Activated CD4-positive, alpha-beta T cell treated with anti-CD3 and anti-CD28 coated beads for 36 hours (primary cell): ENCODE measurements around the gene ATG3. TPM values are rescaled to one million over a fixed set of nuclear protein-coding genes. Genes with fewer than 3 reads are reported as not detected.

Experiments
- ATAC-seq: fragments of 200-7000 bp; cut with Tn5 transposase; one replicate; pipeline ENCODE4 v1.10.0; 2021; ENCODE audit warnings: mild to moderate bottlenecking, moderate library complexity
- CTCF ChIA-PET: fragments of 350-600 bp; sonication (Branson Sonifier 250); formaldehyde crosslinking; loops from one replicate; lab custom pipeline; 2021; ENCODE audit warnings: antibody characterized with exemption; lab: Charles Lee
- POLR2A ChIA-PET: fragments of 350-600 bp; sonication (Branson Sonifier 250); formaldehyde crosslinking; loops from one replicate; lab custom pipeline; 2021; ENCODE audit warnings: antibody characterized with exemption, inconsistent platforms; lab: Charles Lee
- DNase-seq: peaks from one replicate; pipeline ENCODE4 v3.0.0-alpha.2; 2020
- H3K27ac Mint-ChIP-seq: one replicate; pipeline ENCODE4 v1.8.0; 2021; ENCODE audit warnings: mixed read lengths
- H3K27me3 Mint-ChIP-seq: one replicate; pipeline ENCODE4 v1.8.0; 2021; ENCODE audit warnings: mixed read lengths
- H3K36me3 Mint-ChIP-seq: one replicate; pipeline ENCODE4 v1.8.0; 2021; ENCODE audit warnings: low read depth, mixed read lengths
- H3K4me1 Mint-ChIP-seq: one replicate; pipeline ENCODE4 v1.8.0; 2021; ENCODE audit warnings: mixed read lengths
- H3K4me3 Mint-ChIP-seq: one replicate; pipeline ENCODE4 v1.8.0; 2021; ENCODE audit warnings: mild to moderate bottlenecking, moderate library complexity, mixed read lengths
- H3K9me3 Mint-ChIP-seq: one replicate; pipeline ENCODE4 v1.8.0; 2021; ENCODE audit warnings: low read depth, mixed read lengths
- intact Hi-C, 2 experiments: fragments of 100-400 bp; cut with DNase I in 1 of 2; cut with micrococcal nuclease in 1 of 2; formaldehyde crosslinking; loops; one replicate each; pipeline versions ENCODE4 v1.14.2 to v1.15.1; 2022 to 2024; cut with DNase I, micrococcal nuclease
- total RNA-seq, 2 experiments: library from RNA; stranded (reverse); gene quantifications; one replicate each; pipeline ENCODE4 v1.2.3, GENCODE V29; 2021

The ATG3 gene
- total RNA-seq = 10 to 100 TPM; 54.9 to 71.0 TPM

DNA sequence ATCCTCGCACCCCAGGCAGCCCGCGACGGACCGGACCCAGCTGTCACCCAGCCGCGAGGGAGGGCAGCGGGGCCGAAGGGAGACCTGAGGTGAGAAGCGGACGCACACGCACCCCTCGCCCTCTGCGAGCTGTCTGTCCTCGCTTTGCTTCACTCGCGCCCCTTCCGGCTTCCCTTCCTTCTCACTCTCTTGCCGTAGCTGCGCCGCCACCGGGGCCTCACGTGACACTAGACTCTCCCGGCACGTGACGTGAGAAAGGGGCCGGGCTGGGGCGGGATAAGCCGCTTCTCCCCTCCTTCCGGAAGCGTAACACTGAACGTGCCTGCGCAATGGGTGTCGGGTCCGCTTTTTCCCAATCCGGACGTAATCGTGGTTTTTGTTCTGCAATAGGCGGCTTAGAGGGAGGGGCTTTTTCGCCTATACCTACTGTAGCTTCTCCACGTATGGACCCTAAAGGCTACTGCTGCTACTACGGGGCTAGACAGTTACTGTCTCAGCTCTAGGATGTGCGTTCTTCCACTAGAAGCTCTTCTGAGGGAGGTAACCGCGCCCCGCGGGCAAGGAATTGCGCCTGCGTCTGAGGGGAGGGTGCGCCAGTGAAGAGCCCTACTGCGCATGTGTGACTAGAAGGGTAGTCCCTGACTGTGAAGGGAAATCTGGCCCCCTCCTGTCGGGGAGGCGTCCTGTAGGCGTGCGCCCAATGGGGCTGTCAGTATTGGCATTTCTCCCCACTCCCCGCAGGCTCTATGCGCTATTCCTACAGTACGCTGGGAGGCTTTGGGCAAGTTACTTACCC lies at the start of gene ATG3, which contains the start of gene SLC35A5:
ATG3 (minus strand) TSS at position 229 of the 796 bp plus-strand sequence. CDS start 434 bp downstream, outside the sequence.
SLC35A5 (plus strand) TSS at position 312 of the 796 bp plus-strand sequence. CDS start 1,359 bp downstream, outside the sequence.
- peak within 1 kb of the TSS; percentile 98 for H3K27ac Mint-ChIP-seq
- ChIA-PET POLR2A (interaction anchor here (0.6 to 1.2 kb wide), 5 partner anchors 14 to 457 kb away, joined by 3 to 7 read pairs (median 3); partner anchors contain the start of gene CD200), CTCF (interaction anchor here (0.6 to 1.4 kb wide), 8 partner anchors 10 to 417 kb away, joined by 3 to 4 read pairs (median 3); no protein-coding TSS in a partner anchor)
- ATAC-seq = peak; percentile 81
- peaks cover 35% of the 10 kb centered on the region for H3K4me1 Mint-ChIP-seq
- no peaks in the 10 kb centered on the region for H3K27me3 Mint-ChIP-seq
- H3K9me3 Mint-ChIP-seq = no peaks in the 10 kb centered on the region
- peak within 1 kb of the TSS; percentile 97 for H3K4me3 Mint-ChIP-seq
- intact Hi-C loops = loop anchor here (1.0 to 5.0 kb wide), 11 partner anchors 41 to 1185 kb away; partner anchors contain the start of genes GTPBP8 (in 2 of the 2), ATP6V1A (in 1 of the 2), CD200R1 (in 1 of the 2) and NAA50 (in 1 of the 2)
- peaks cover 18% of the 10 kb centered on the region for H3K36me3 Mint-ChIP-seq
- peak; percentile 99 for DNase-seq

DNA sequence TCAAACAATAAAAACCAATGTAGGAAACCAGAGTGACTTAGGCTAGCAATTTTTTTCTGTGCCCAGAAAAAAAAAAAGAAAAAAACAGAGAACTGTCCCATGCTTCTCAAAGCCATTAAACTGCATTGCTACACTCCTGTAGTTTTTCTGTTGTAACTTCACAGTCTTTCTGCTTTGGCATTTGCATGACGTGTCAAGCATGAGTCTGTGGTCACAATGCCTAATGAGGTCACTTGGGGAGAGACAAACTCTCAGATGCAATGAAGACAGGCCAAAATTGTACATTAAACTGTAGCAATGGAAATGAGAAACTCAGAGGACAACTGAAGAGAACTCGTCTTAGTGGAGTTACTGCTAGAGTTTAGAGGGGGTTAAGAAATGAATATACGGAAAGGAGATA lies 48.4 kb upstream of the ATG3 start:
- ChIA-PET POLR2A (no interaction called here), CTCF (no interaction called here)
- Mint-ChIP-seq H3K36me3 (no peaks in the 10 kb centered on the region), H3K4me1 (peaks cover 5% of the 10 kb centered on the region), H3K9me3 (no peaks in the 10 kb centered on the region), H3K27me3 (no peaks in the 10 kb centered on the region), H3K4me3 (no peak overlapping the region), H3K27ac (no peak overlapping the region)
- intact Hi-C loops = no loop called here
- no peak for ATAC-seq
- DNase-seq = no peak

DNA sequence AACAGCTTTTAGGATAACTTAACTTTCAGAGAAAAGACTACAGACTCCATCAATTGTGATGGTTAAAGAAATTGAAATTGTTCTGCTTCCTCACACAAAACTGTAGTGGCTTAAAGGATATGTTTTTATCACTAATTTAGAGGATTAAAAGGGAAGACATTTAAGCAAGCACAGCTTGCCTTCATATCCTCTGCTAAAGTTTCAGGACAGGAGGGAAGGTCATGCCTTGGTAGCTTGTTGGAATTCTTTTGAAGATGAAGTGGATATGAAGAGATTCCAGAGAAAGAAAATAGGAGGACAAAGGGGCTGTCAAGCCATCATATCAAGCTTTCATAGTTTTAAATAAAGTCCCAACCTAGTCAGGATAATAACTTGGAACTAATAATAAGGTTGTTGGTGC lies 46.1 kb upstream of the ATG3 start:
- intact Hi-C loops = no loop called here
- Mint-ChIP-seq H3K4me3 (no peak overlapping the region), H3K27ac (no peak overlapping the region), H3K36me3 (no peaks in the 10 kb centered on the region), H3K4me1 (peaks cover 10% of the 10 kb centered on the region), H3K9me3 (no peaks in the 10 kb centered on the region), H3K27me3 (no peaks in the 10 kb centered on the region)
- POLR2A ChIA-PET = no interaction called here
- ATAC-seq = no peak
- DNase-seq = no peak
- CTCF ChIA-PET = interaction anchor here (1.5 to 2.1 kb wide), 3 partner anchors 8 to 11 kb away, joined by 5 to 10 read pairs (median 6); no protein-coding TSS in a partner anchor

DNA sequence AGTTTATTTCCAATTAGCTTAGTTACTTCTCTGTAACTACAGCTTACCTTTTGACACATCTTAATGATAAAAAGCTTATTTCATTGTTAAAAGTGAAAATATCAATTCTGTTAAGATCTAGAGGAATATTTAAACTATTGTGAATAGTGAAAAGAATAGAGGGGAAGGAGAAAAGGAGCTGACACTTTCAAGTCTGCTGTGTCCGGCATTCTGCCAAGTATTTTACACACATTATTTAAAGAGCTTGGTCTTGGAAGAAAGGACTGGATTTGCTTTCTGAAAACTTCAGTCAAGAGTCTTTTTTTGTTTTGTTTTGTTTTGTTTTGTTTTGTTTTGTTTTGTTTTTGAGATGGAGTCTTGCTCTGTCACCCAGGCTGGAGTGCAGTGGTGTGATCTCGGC lies 44.3 kb upstream of the ATG3 start:
- H3K4me1 Mint-ChIP-seq = peaks cover 25% of the 10 kb centered on the region
- intact Hi-C loops = no loop called here
- H3K4me3 Mint-ChIP-seq = no peak overlapping the region
- H3K27ac Mint-ChIP-seq = no peak overlapping the region
- DNase-seq = no peak
- H3K27me3 Mint-ChIP-seq = no peaks in the 10 kb centered on the region
- ChIA-PET CTCF (interaction anchor here (1.4 to 2.8 kb wide), 2 partner anchors 11 to 24 kb away, joined by 3 to 12 read pairs; no protein-coding TSS in a partner anchor), POLR2A (no interaction called here)
- H3K9me3 Mint-ChIP-seq = no peaks in the 10 kb centered on the region
- H3K36me3 Mint-ChIP-seq = no peaks in the 10 kb centered on the region
- ATAC-seq = no peak

DNA sequence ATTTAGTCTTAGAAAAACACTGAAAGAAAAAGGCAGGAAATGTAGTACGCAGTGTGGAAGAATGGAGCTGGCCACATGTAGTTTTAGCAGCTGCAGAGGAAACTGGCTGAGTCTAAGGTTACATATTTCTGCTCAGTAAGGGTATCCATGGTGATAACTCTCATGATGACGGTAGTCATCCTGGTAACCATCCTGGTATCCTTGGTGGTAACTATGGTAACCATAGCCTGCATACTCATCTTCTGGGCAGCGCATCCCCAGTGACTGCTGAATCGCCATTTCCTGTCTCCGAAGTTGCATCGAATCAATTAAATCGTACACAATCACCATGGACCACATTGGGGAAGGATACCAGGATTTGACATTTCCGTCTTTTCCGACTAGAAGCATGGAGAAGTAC lies 43.5 kb upstream of the ATG3 start:
- intact Hi-C loops = no loop called here
- ChIA-PET CTCF (interaction anchor here (1.4 to 2.8 kb wide), 2 partner anchors 11 to 23 kb away, joined by 3 to 12 read pairs; no protein-coding TSS in a partner anchor), POLR2A (no interaction called here)
- peaks cover 25% of the 10 kb centered on the region for H3K4me1 Mint-ChIP-seq
- no peak overlapping the region for H3K27ac Mint-ChIP-seq
- ATAC-seq (peak; percentile 75), DNase-seq (peak; percentile 14)
- no peaks in the 10 kb centered on the region for H3K27me3 Mint-ChIP-seq
- H3K9me3 Mint-ChIP-seq = no peaks in the 10 kb centered on the region
- H3K36me3 Mint-ChIP-seq = no peaks in the 10 kb centered on the region
- no peak overlapping the region for H3K4me3 Mint-ChIP-seq

DNA sequence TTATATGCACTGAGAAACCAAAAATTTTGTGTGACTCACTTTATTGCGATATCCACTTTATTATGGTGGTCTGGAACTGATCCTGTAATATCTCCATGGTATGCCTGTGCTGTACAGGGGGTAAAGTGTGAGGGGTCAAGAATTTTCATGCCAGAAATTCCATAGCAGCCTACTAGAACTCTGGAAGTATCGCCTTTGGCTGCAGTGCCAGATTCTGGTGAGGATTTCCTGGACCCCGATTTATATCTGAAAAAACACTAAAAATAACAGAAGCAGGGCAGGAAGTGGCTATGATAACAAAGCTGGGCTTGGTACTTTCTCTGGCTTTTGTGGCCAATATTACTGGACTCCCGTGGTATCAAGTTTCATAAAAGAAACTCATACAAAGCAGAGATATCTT lies 42.8 kb upstream of the ATG3 start:
- ChIA-PET CTCF (interaction anchor here (0.6 to 2.8 kb wide), 2 partner anchors 22 to 936 kb away, joined by 3 to 12 read pairs; no protein-coding TSS in a partner anchor), POLR2A (no interaction called here)
- Mint-ChIP-seq H3K9me3 (no peaks in the 10 kb centered on the region), H3K27ac (no peak overlapping the region), H3K36me3 (no peaks in the 10 kb centered on the region), H3K4me1 (peaks cover 25% of the 10 kb centered on the region), H3K4me3 (no peak overlapping the region), H3K27me3 (no peaks in the 10 kb centered on the region)
- ATAC-seq (no peak), DNase-seq (no peak)
- intact Hi-C loops = no loop called here

DNA sequence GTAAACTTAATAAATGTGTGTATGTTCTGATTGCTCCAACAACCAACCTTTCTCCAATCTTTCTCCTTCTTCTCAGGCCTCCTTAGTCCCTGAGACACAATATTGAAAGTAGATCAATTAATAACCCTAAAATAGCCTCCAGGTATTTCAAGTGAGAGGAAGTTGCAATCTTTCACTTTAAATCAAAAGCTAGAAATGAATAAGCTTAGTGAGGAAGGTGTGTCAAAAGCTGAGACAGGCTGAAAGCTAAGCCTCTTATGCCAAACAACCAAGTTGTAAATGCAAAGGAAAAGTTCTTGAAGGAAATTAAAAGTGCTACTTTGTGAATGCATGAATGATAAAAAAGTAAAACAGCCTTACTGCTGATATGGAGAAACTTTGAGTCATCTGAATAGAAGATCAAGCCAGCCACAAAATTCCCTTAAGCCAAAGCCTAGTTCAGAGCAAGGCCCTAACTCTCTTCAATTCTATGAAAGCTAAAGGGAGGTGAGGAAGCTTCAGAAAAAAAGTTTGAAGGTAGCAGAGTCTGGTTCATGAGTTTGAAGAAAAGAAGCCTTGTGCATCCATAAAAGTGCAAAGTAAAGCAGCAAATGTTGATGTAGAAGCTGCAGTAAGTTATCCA lies 40.6 kb upstream of the ATG3 start:
- H3K27me3 Mint-ChIP-seq = no peaks in the 10 kb centered on the region
- H3K27ac Mint-ChIP-seq = peak overlapping the region; percentile 2
- ATAC-seq (peak; percentile 75), DNase-seq (no peak)
- intact Hi-C loops = loop anchor here in 1 of 2 experiments (2.0 kb wide), 1 partner anchor 40 kb away; the partner anchor contains the start of gene SLC35A5
- ChIA-PET POLR2A (no interaction called here), CTCF (interaction anchor here (0.7 to 1.6 kb wide), 6 partner anchors 12 to 137 kb away, joined by 3 to 5 read pairs (median 4); no protein-coding TSS in a partner anchor)
- peaks cover 4% of the 10 kb centered on the region for H3K36me3 Mint-ChIP-seq
- no peak overlapping the region for H3K4me3 Mint-ChIP-seq
- peaks cover 25% of the 10 kb centered on the region for H3K4me1 Mint-ChIP-seq
- no peaks in the 10 kb centered on the region for H3K9me3 Mint-ChIP-seq

DNA sequence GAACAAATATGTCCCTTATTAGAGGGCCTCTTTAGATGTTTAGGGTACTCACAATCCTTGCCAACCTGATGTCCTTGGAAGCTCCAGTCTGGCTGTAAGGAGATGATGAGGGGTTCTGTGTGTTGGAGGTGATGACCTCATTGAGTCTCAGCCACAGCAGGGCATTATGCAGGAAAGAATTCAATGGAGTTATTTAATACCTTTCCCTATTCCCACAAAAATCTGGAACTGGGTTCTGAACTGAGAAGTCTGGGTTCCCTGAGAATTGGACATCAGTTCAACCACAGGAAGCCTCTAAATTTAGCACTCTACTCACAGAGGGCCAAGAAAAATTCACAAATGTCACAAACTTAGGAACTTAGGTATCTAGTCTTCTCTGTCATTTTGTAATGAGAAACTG lies 37.0 kb upstream of the ATG3 start:
- DNase-seq (no peak), ATAC-seq (no peak)
- Mint-ChIP-seq H3K9me3 (no peaks in the 10 kb centered on the region), H3K36me3 (peaks cover 14% of the 10 kb centered on the region), H3K4me1 (peaks cover 16% of the 10 kb centered on the region), H3K27me3 (no peaks in the 10 kb centered on the region), H3K27ac (no peak overlapping the region), H3K4me3 (no peak overlapping the region)
- intact Hi-C loops = no loop called here
- CTCF ChIA-PET = interaction anchor here (3.2 kb wide), 1 partner anchor 16 kb away, joined by 17 read pairs; no protein-coding TSS in a partner anchor
- POLR2A ChIA-PET = no interaction called here

DNA sequence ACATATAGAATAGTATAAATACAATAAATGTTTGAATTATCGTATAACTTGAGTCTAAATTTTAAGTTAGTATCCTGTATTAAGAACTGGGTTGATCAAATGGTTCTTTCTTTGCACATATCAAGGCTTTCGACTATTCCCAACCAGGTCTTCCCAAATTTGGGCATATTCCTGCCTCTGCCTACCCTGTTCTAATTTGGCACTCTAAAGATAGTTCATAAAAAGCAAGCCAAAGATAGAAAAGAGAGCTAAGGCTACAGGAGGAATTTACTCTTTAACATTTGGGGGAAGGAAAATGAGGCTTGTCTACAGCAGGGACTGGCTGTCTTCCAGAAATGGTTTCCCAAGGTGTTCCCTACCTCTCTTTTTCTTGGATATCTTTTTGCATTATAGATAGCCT lies 36.2 kb upstream of the ATG3 start:
- no peak overlapping the region for H3K27ac Mint-ChIP-seq
- no peaks in the 10 kb centered on the region for H3K9me3 Mint-ChIP-seq
- no peak for ATAC-seq
- ChIA-PET POLR2A (no interaction called here), CTCF (interaction anchor here (2.1 to 3.2 kb wide), 2 partner anchors 10 to 15 kb away, joined by 10 to 17 read pairs; no protein-coding TSS in a partner anchor)
- intact Hi-C loops = no loop called here
- no peak overlapping the region for H3K4me3 Mint-ChIP-seq
- peaks cover 15% of the 10 kb centered on the region for H3K4me1 Mint-ChIP-seq
- peaks cover 18% of the 10 kb centered on the region for H3K36me3 Mint-ChIP-seq
- no peaks in the 10 kb centered on the region for H3K27me3 Mint-ChIP-seq
- DNase-seq = no peak

DNA sequence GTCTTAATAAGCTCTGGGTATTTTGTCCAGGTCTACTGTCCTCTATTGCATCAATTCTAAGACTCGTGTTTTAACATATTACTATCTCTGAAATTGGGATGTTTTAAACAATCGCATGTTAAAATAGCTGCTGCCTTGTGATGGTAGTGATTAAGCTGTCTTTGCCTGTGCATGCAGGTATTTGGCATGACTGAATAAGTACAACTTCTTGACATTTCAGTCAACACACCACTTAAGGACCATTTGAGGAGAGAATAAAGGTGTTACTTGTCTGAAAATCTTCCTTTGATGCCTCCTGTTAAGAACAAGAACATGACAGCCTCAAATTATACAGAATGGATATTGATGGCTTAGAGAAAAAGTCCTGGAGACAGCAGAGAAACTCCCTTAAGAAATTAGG lies 33.1 kb upstream of the ATG3 start:
- ChIA-PET POLR2A (no interaction called here), CTCF (interaction anchor here (1.0 to 1.1 kb wide), 3 partner anchors 11 to 19 kb away, joined by 3 read pairs; no protein-coding TSS in a partner anchor)
- intact Hi-C loops = no loop called here
- no peak for DNase-seq
- no peaks in the 10 kb centered on the region for H3K27me3 Mint-ChIP-seq
- H3K4me1 Mint-ChIP-seq = no peaks in the 10 kb centered on the region
- H3K27ac Mint-ChIP-seq = no peak overlapping the region
- peaks cover 3% of the 10 kb centered on the region for H3K9me3 Mint-ChIP-seq
- peaks cover 34% of the 10 kb centered on the region for H3K36me3 Mint-ChIP-seq
- no peak for ATAC-seq
- H3K4me3 Mint-ChIP-seq = no peak overlapping the region

DNA sequence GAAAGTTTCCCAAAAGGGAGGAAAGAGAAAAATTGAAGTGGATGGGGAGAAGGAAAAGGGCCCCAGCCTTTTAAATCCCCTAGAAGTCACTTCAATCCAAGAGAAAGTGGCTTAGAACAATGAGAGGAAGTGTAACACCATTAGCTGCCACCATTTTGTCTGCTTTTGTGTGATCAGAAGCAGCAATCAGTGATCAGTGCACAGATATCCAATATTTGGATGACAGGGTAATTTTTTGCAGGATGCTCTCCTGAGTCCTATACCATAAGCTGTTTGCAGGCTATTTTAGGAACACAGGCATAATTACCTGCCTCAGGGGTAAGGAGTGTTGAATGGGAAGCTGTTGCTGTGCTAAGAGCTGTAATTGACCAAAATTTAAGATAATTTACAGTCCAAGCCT lies 31.5 kb upstream of the ATG3 start:
- Mint-ChIP-seq H3K4me1 (no peaks in the 10 kb centered on the region), H3K27me3 (no peaks in the 10 kb centered on the region), H3K27ac (no peak overlapping the region), H3K36me3 (peaks cover 45% of the 10 kb centered on the region), H3K9me3 (peaks cover 3% of the 10 kb centered on the region), H3K4me3 (no peak overlapping the region)
- POLR2A ChIA-PET = no interaction called here
- intact Hi-C loops = no loop called here
- CTCF ChIA-PET = interaction anchor here (0.5 to 2.0 kb wide), 2 partner anchors 11 to 266 kb away, joined by 3 to 10 read pairs; no protein-coding TSS in a partner anchor
- DNase-seq (no peak), ATAC-seq (no peak)
